ENCODE results near the gene ZSCAN20.

The ZSCAN20 gene

GRCh38 chr1:33472269-33472980 lies at the start of gene ZSCAN20:
Gene ZSCAN20 (plus strand): TSS chr1:33472645. CDS start chr1:33479289, 6,644 bp downstream.
- DNase-seq (ENCODE audit: low read depth in 2 of 3, low spot score in 2 of 3): peak; percentile 62 to 82 (median 75)

DNA sequence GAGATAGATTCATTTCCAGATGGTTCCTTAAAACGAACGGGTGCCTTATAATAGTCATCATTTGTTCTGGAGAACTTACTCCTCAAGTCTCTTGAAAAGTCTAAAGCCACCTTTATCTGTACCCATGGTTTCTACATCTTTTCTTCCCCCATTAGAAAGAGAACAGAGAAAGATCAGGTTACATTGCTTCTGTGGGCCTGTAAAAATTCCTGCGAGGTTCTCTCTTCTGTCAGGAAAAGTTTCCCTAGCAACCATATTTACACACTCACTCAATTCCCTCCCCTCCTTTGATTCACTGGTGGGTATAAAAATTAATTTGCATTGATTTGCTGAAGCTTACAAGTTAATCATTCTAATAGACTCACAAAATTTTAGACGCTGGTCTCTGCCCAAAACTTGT lies 48.2 kb upstream of the ZSCAN20 start:
- no peak for DNase-seq (ENCODE audit: low read depth in 2 of 3, low spot score in 2 of 3)

- no peak for DNase-seq (ENCODE audit: low read depth in 2 of 3, low spot score in 2 of 3)
These were observed 47.8 kb upstream of the ZSCAN20 start for GRCh38 chr1:33424610-33425009.

DNA sequence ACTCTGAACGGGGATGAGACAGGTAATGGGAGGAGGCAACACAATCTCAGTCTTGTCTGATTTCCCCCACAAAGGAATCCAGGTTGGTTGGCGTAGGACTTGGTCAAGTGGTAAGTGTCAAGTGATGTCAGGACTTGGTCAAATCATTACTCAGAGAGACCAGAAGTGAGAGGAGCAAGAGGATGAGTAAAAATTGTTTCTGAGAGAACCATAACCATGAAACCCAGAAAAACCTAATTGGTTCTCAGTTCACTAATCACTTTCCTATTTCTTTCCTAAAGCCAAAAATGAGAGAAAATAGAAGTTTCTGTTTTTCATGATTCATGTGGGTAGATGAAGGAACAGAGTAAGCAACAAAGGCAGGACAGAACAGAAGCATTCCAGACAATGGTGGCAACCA lies 46.5 kb upstream of the ZSCAN20 start:
- no peak for DNase-seq (ENCODE audit: low read depth in 2 of 3, low spot score in 2 of 3)

DNA sequence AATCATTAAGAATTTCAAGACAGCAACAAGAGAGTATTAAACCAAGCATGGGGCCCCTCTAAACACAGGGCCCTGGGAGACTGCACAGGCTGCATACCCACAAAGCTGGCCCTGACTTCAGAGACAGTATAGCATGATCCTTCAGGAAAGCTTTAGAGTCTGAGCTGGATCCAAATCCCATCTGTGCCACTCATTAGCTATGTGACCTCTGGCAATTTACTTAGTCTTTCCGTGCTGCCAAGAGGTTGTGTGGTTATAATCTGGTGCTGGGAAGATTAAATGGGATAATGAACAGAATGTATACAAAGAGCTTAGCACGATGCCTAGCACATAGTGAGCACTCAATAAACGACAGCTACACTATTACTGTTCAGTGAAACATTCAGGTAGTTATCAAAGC lies 45.5 kb upstream of the ZSCAN20 start:
- DNase-seq (ENCODE audit: low read depth in 2 of 3, low spot score in 2 of 3): no peak

DNA sequence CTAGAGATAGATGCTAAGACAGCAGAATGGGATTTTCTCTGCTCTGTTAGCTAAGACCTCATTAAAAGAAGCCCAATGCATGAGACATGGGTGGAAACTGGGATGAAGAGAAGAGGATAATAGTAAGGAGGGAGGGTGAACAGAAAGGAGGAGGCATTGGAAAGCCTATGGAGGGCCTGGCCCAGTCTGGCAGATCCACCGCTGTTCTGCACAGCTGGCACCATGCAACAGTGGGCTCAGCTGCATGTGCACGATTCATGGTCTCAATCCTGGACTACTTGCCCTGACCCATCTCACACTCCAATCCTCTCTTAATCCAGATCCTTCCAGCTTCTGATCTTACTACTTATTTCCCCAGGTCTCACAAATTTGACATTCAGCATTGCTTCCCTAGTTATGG lies 43.8 kb upstream of the ZSCAN20 start:
- no peak for DNase-seq (ENCODE audit: low read depth in 2 of 3, low spot score in 2 of 3)

DNA sequence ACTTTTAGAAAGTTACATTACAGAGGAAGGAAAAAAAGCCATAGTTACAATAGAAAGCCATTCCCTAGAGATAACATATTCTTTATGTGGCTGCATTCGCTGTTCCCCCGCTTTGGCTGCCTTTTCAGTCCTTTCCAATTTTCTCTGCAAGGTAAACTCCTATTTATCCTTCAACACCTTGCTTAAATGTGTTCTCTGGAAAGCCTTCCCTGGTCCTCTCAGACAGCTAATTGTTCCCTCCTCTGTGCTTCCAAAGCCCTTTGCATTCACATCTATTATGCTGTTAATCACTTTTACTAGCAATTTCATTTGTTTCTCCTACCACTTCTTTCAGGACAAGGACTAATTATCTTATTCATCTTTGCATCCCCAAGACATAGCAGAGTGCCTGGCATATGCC lies 43.1 kb upstream of the ZSCAN20 start:
- no peak for DNase-seq (ENCODE audit: low read depth in 2 of 3, low spot score in 2 of 3)

GRCh38 chr1:33429856-33430691 lies 42.4 kb upstream of the ZSCAN20 start:
- DNase-seq (ENCODE audit: low read depth in 2 of 3, low spot score in 2 of 3): no peak

GRCh38 chr1:33430692-33431593 lies 41.5 kb upstream of the ZSCAN20 start, which contains the start of gene PHC2:
Gene PHC2 (minus strand): TSS chr1:33431095. CDS start chr1:33375539, 55,556 bp downstream.
- peak; percentile 61 to 75 (median 73) for DNase-seq (ENCODE audit: low read depth in 2 of 3, low spot score in 2 of 3)

- DNase-seq (ENCODE audit: low read depth in 2 of 3, low spot score in 2 of 3): no peak
These were observed 38.7 kb upstream of the ZSCAN20 start for GRCh38 chr1:33433509-33434362.

DNA sequence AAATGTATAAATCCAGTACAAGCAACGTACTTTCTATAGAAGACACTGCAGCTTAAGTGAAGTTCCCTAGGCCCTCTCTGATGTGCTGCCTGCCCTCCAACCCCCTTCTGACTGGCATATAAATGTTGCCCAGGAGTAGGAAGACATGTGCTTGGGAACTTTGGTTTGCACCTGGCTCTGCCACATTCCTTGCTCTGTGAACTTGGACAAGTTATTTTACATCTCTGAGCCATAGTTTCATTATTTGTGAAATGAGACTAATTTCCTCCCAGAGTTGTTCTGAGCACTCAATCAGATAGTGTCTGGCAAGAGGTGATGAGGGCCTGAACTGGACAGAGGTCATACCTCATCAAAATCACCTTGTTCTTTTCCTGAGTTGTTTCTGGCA lies 38.1 kb upstream of the ZSCAN20 start:
- no peak for DNase-seq (ENCODE audit: low read depth in 2 of 3, low spot score in 2 of 3)

GRCh38 chr1:33435096-33435820 lies 37.2 kb upstream of the ZSCAN20 start:
- DNase-seq (ENCODE audit: low read depth in 2 of 3, low spot score in 2 of 3): no peak

- DNase-seq (ENCODE audit: low read depth in 2 of 3, low spot score in 2 of 3): no peak
These were observed 35.7 kb upstream of the ZSCAN20 start for GRCh38 chr1:33436557-33437285.

GRCh38 chr1:33438364-33439160 lies 33.9 kb upstream of the ZSCAN20 start:
- DNase-seq (ENCODE audit: low read depth in 2 of 3, low spot score in 2 of 3): no peak

- DNase-seq (ENCODE audit: low read depth in 2 of 3, low spot score in 2 of 3): no peak
These were observed 32.8 kb upstream of the ZSCAN20 start for GRCh38 chr1:33439662-33440061.

DNA sequence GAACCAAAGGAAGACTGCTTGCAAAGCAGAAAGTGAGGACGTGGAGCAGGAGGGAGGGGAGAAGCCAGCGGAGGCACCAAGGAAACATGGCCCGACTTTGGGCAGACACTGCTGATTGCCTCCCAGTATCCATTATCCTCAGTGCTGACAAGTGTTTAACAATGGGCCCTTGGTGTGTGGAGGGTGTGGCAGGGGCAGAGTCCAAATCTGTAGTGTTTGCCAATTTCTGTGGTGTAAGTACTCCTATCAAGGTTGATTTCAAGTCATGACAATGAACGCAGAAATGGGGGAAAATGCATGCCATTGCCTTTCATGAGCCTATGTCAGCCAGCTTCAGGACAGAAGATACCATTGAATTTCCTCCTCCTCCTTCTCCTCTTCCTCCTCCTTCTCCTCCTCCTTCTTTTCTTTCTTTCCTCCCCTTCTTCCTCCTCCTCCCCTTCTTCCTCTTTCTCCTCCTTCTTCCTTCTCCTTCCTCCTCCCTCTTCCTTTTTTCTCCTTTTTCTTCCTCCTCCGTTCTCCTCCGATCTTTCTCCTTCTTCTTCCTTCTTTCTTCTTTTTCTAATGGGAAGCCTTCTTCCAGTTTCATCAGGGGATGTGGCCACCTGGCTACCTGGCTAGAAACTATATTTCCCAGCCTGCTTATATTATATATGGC lies 31.2 kb upstream of the ZSCAN20 start:
- DNase-seq (ENCODE audit: low read depth in 2 of 3, low spot score in 2 of 3): no peak

DNA sequence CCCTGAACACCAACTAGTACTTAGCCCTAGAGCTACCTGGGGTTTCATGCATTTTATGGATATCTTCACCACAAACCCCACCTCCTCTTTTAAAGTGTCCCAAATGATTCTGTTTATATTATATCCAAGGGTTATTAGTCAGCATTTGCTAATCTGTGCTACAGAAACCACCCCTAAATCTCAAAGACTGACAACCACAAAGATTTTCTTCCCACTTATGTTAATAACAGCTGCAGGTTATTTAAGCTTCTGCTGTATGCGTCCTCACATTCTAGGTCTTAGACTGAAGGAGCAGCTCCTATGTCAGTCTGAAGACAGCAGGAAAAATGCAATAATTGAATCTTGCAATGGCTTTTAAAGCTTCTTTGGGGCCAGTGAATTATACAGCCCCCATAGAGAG lies 30.3 kb upstream of the ZSCAN20 start:
- DNase-seq (ENCODE audit: low read depth in 2 of 3, low spot score in 2 of 3): no peak

Measured in activated CD8-positive, alpha-beta memory T cell treated with anti-CD3 and anti-CD28 coated beads for 48 hours (primary cell).